ENCODE data around the gene DNPH1. TPM values are rescaled to one million over a fixed set of nuclear protein-coding genes. Genes with fewer than 3 reads are reported as not detected.
A peak's percentile ranks its signal among the peaks of the same experiment; 100 is the strongest.

Gene DNPH1
- polyA plus RNA-seq, 6 donors from 2014 or later, result 101 to 176 (median 133) TPM

- H3K9me3 Mint-ChIP-seq, result no peaks in the 10 kb centered on the region
- H3K4me1 Mint-ChIP-seq, result peaks cover 46 to 73% (median 54%) of the 10 kb centered on the region in 3 donors
- no peak for DNase-seq
- peak overlapping the region; percentile 99 to 100 (median 100) for H3K27ac Mint-ChIP-seq
- ATAC-seq (ENCODE audit: low read depth in 2 of 2), result no peak
- H3K36me3 Mint-ChIP-seq, result peaks cover 0 to 7% of the 10 kb centered on the region in 2 donors
- H3K4me3 Mint-ChIP-seq, result peak overlapping the region in 2 of 8 donors; percentile 51 to 89
- peaks cover 0 to 3% (median 2%) of the 10 kb centered on the region in 3 donors for H3K27me3 Mint-ChIP-seq
Measured at GRCh38 chr6:43226192-43226851, 3.0 kb downstream of the DNPH1 start.

- Mint-ChIP-seq H3K4me3 (peak overlapping the region in 3 of 8 donors; percentile 3 to 50 (median 20)), H3K9me3 (no peaks in the 10 kb centered on the region), H3K36me3 (peaks cover 5 to 7% of the 10 kb centered on the region in 2 donors), H3K27me3 (no peaks in the 10 kb centered on the region), H3K27ac (peak overlapping the region; percentile 99 to 100 (median 100)), H3K4me1 (peaks cover 44 to 65% (median 53%) of the 10 kb centered on the region in 3 donors)
- no peak for DNase-seq
- ATAC-seq (ENCODE audit: low read depth in 2 of 2), result no peak
Measured at GRCh38 chr6:43223175-43223574, 6.1 kb downstream of the DNPH1 start.

- Mint-ChIP-seq H3K27ac (peak overlapping the region; percentile 99 to 100 (median 100)), H3K9me3 (no peaks in the 10 kb centered on the region), H3K36me3 (peaks cover 7% of the 10 kb centered on the region in 2 donors), H3K4me3 (peak overlapping the region in 2 of 8 donors; percentile 20 to 50), H3K27me3 (no peaks in the 10 kb centered on the region), H3K4me1 (peaks cover 39 to 59% (median 53%) of the 10 kb centered on the region in 3 donors)
- DNase-seq (no peak), ATAC-seq (ENCODE audit: low read depth in 2 of 2) (no peak)
Measured at GRCh38 chr6:43222418-43223059, 6.7 kb downstream of the DNPH1 start.

GRCh38 chr6:43221046-43221972 lies 8.0 kb downstream of the DNPH1 start:
- peaks cover 9 to 11% of the 10 kb centered on the region in 2 donors for H3K36me3 Mint-ChIP-seq
- ATAC-seq (ENCODE audit: low read depth in 2 of 2) (no peak), DNase-seq (no peak)
- H3K4me1 Mint-ChIP-seq, result peaks cover 33 to 51% (median 48%) of the 10 kb centered on the region in 3 donors
- no peaks in the 10 kb centered on the region for H3K9me3 Mint-ChIP-seq
- peak overlapping the region; percentile 79 to 100 (median 96) for H3K27ac Mint-ChIP-seq
- H3K27me3 Mint-ChIP-seq, result no peaks in the 10 kb centered on the region
- peak overlapping the region in 1 of 8 donors; percentile 18 for H3K4me3 Mint-ChIP-seq

GRCh38 chr6:43220439-43220951 lies 8.8 kb downstream of the DNPH1 start:
- Mint-ChIP-seq H3K27me3 (no peaks in the 10 kb centered on the region), H3K9me3 (no peaks in the 10 kb centered on the region), H3K4me1 (peaks cover 28 to 42% (median 40%) of the 10 kb centered on the region in 3 donors), H3K36me3 (peaks cover 9 to 15% of the 10 kb centered on the region in 2 donors), H3K4me3 (no peak overlapping the region), H3K27ac (peak overlapping the region in 4 of 6 donors; percentile 8 to 99 (median 77))
- DNase-seq (no peak), ATAC-seq (ENCODE audit: low read depth in 2 of 2) (no peak)

GRCh38 chr6:43219814-43220213 lies 9.5 kb downstream of the DNPH1 start:
- Mint-ChIP-seq H3K36me3 (peaks cover 9 to 21% of the 10 kb centered on the region in 2 donors), H3K27ac (peak overlapping the region in 2 of 6 donors; percentile 29 to 75), H3K4me1 (peaks cover 24 to 40% (median 33%) of the 10 kb centered on the region in 3 donors), H3K4me3 (no peak overlapping the region), H3K27me3 (no peaks in the 10 kb centered on the region), H3K9me3 (no peaks in the 10 kb centered on the region)
- no peak for DNase-seq
- ATAC-seq (ENCODE audit: low read depth in 2 of 2), result no peak

- no peaks in the 10 kb centered on the region for H3K27me3 Mint-ChIP-seq
- DNase-seq, result no peak
- H3K4me1 Mint-ChIP-seq, result peaks cover 17 to 34% (median 26%) of the 10 kb centered on the region in 3 donors
- no peaks in the 10 kb centered on the region for H3K9me3 Mint-ChIP-seq
- ATAC-seq (ENCODE audit: low read depth in 2 of 2), result no peak
- peak overlapping the region in 4 of 6 donors; percentile 5 to 45 (median 25) for H3K27ac Mint-ChIP-seq
- peaks cover 9 to 21% of the 10 kb centered on the region in 2 donors for H3K36me3 Mint-ChIP-seq
- H3K4me3 Mint-ChIP-seq, result no peak overlapping the region
Measured at GRCh38 chr6:43219119-43219518, 10.2 kb downstream of the DNPH1 start.

GRCh38 chr6:43217351-43217750 lies 11.9 kb downstream of the DNPH1 start:
- peak overlapping the region in 1 of 6 donors; percentile 20 for H3K27ac Mint-ChIP-seq
- H3K4me3 Mint-ChIP-seq, result no peak overlapping the region
- H3K27me3 Mint-ChIP-seq, result no peaks in the 10 kb centered on the region
- no peak for DNase-seq
- peaks cover 2 to 21% (median 13%) of the 10 kb centered on the region in 3 donors for H3K4me1 Mint-ChIP-seq
- no peak for ATAC-seq (ENCODE audit: low read depth in 2 of 2)
- H3K9me3 Mint-ChIP-seq, result no peaks in the 10 kb centered on the region
- H3K36me3 Mint-ChIP-seq, result peaks cover 9 to 13% of the 10 kb centered on the region in 2 donors

GRCh38 chr6:43216200-43216599 lies 13.1 kb downstream of the DNPH1 start:
- Mint-ChIP-seq H3K4me1 (peaks cover 0 to 12% (median 4%) of the 10 kb centered on the region in 3 donors), H3K4me3 (peak overlapping the region in 1 of 8 donors; percentile 12), H3K9me3 (no peaks in the 10 kb centered on the region), H3K27ac (peak overlapping the region in 1 of 6 donors; percentile 76), H3K27me3 (no peaks in the 10 kb centered on the region), H3K36me3 (peaks cover 9 to 13% of the 10 kb centered on the region in 2 donors)
- DNase-seq (no peak), ATAC-seq (ENCODE audit: low read depth in 2 of 2) (no peak)

- H3K4me3 Mint-ChIP-seq, result no peak overlapping the region
Measured at GRCh38 chr6:43215066-43215465, 14.2 kb downstream of the DNPH1 start.

GRCh38 chr6:43213431-43213830 lies 15.8 kb downstream of the DNPH1 start:
- peak overlapping the region in 1 of 8 donors; percentile 3 for H3K4me3 Mint-ChIP-seq
- H3K4me1 Mint-ChIP-seq, result peaks cover 0 to 2% (median 0%) of the 10 kb centered on the region in 3 donors
- H3K27ac Mint-ChIP-seq, result peak overlapping the region in 1 of 6 donors; percentile 79
- H3K9me3 Mint-ChIP-seq, result no peaks in the 10 kb centered on the region
- DNase-seq (no peak), ATAC-seq (ENCODE audit: low read depth in 2 of 2) (no peak)
- no peaks in the 10 kb centered on the region for H3K27me3 Mint-ChIP-seq
- H3K36me3 Mint-ChIP-seq, result peaks cover 4 to 13% of the 10 kb centered on the region in 2 donors

More at GRCh38 chr6:43215066-43215465, 14.2 kb downstream of the DNPH1 start:
- H3K4me1 Mint-ChIP-seq, result peaks cover 0 to 8% (median 4%) of the 10 kb centered on the region in 3 donors
- no peaks in the 10 kb centered on the region for H3K9me3 Mint-ChIP-seq
- H3K27ac Mint-ChIP-seq, result peak overlapping the region in 2 of 6 donors; percentile 10 to 37
- DNase-seq, result no peak
- H3K27me3 Mint-ChIP-seq, result no peaks in the 10 kb centered on the region
- peaks cover 9 to 13% of the 10 kb centered on the region in 2 donors for H3K36me3 Mint-ChIP-seq
- ATAC-seq (ENCODE audit: low read depth in 2 of 2), result no peak

GRCh38 chr6:43211955-43212354 lies 17.3 kb downstream of the DNPH1 start:
- H3K36me3 Mint-ChIP-seq, result peaks cover 4 to 13% of the 10 kb centered on the region in 2 donors
- DNase-seq (no peak), ATAC-seq (ENCODE audit: low read depth in 2 of 2) (no peak)
- no peaks in the 10 kb centered on the region for H3K9me3 Mint-ChIP-seq
- H3K4me1 Mint-ChIP-seq, result no peaks in the 10 kb centered on the region
- no peaks in the 10 kb centered on the region for H3K27me3 Mint-ChIP-seq
- H3K27ac Mint-ChIP-seq, result peak overlapping the region in 1 of 6 donors; percentile 39
- no peak overlapping the region for H3K4me3 Mint-ChIP-seq

GRCh38 chr6:43207286-43207685 lies 22.0 kb downstream of the DNPH1 start:
- no peaks in the 10 kb centered on the region for H3K9me3 Mint-ChIP-seq
- DNase-seq, result no peak
- H3K36me3 Mint-ChIP-seq, result peaks cover 4 to 13% of the 10 kb centered on the region in 2 donors
- peak overlapping the region in 1 of 6 donors; percentile 6 for H3K27ac Mint-ChIP-seq
- no peak for ATAC-seq (ENCODE audit: low read depth in 2 of 2)
- H3K4me3 Mint-ChIP-seq, result no peak overlapping the region
- peaks cover 0 to 6% (median 0%) of the 10 kb centered on the region in 3 donors for H3K4me1 Mint-ChIP-seq
- no peaks in the 10 kb centered on the region for H3K27me3 Mint-ChIP-seq
